ENCODE measurements around the gene CCDC187. TPM values are rescaled to one million over a fixed set of nuclear protein-coding genes. Genes with fewer than 3 reads are reported as not detected.

CCDC187 gene
- total RNA-seq, 1 donor from 2014 or later = not detected

GRCh38 chr9:136203408-136204144 lies 100.3 kb downstream of the CCDC187 start:
- DNase-seq = no peak

- DNase-seq = no peak
Observed at GRCh38 chr9:136202454-136203407, 101.2 kb downstream of the CCDC187 start.

- DNase-seq = peak; percentile 52
Observed at GRCh38 chr9:136201609-136202453, 102.1 kb downstream of the CCDC187 start.

GRCh38 chr9:136201174-136201573 lies 102.7 kb downstream of the CCDC187 start:
- DNase-seq = no peak

- no peak for DNase-seq
Observed at GRCh38 chr9:136200424-136200823, 103.5 kb downstream of the CCDC187 start.

Other genes starting within 250 kb of the CCDC187 start
- 21.6 and 26.5 TPM in 2 replicates for gene NACC2, start 208.8 kb downstream of the CCDC187 start, total RNA-seq
- 59.7 and 73.7 TPM in 2 replicates for gene TMEM250, start 185.2 kb downstream of the CCDC187 start, total RNA-seq
- not detected in 2 replicates for gene LHX3, start 99.0 kb downstream of the CCDC187 start, total RNA-seq
- gene QSOX2, start 58.3 kb downstream of the CCDC187 start, total RNA-seq = 9.0 and 20.1 TPM in 2 replicates
- 27.2 and 37.1 TPM in 2 replicates for gene GPSM1, start 23.4 kb upstream of the CCDC187 start, total RNA-seq
- 15.4 and 34.5 TPM in 2 replicates for gene DNLZ, start 59.6 kb upstream of the CCDC187 start, total RNA-seq
- 0.34 and 1.1 TPM in 2 replicates for gene CARD9, start 69.6 kb upstream of the CCDC187 start, total RNA-seq
- 10.2 and 12.6 TPM in 2 replicates for gene SNAPC4, start 96.1 kb upstream of the CCDC187 start, total RNA-seq
- gene ENTR1, start 106.5 kb upstream of the CCDC187 start, total RNA-seq = 30.0 and 35.2 TPM in 2 replicates
- gene PMPCA, start 106.6 kb upstream of the CCDC187 start, total RNA-seq = 40.2 and 42.3 TPM in 2 replicates
- 8.3 and 12.1 TPM in 2 replicates for gene INPP5E, start 135.8 kb upstream of the CCDC187 start, total RNA-seq
- 20.8 and 43.8 TPM in 2 replicates for gene SEC16A, start 178.9 kb upstream of the CCDC187 start, total RNA-seq
- 157 and 319 TPM in 2 replicates for gene NOTCH1, start 242.0 kb upstream of the CCDC187 start, total RNA-seq

Data from dermis blood vessel endothelial cell (primary cell).